Measurements from ENCODE around the gene CA12. TPM values are rescaled to one million over a fixed set of nuclear protein-coding genes. Genes with fewer than 3 reads are reported as not detected.

Gene CA12
- total and polyA plus RNA-seq, 2 donors (not counting 1 experiment from before 2014, with no cell fraction given) = not detected

DNA sequence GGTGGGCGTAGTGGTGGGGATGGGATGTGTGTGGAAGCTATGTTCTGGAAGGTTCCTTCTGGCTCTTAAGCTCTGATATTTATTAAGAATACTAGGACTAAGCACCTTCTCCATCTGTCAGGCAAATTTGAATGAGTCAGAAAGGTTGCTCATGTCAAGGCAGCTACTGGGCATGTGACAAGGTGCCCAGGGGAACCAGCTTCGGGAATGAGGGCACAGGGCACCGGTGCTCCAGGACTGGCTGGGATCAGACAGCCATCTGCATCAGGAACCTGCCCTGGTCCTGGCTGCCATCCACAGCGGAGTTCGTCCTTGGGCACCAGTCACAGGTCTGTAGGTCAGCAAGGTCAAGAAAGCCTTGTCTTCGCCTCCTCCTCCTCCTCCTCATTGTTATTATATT, 32.5 kb downstream of the CA12 start:
- ChIA-PET POLR2A (no interaction called here), CTCF (interaction anchor here (1.2 kb wide), 1 partner anchor 20 kb away, joined by 3 read pairs; no protein-coding TSS in a partner anchor)
- no peak overlapping the region for H3K27ac ChIP-seq (ENCODE audit: low read length in 2 of 2)
- TF ChIP-seq, protein P1, sequence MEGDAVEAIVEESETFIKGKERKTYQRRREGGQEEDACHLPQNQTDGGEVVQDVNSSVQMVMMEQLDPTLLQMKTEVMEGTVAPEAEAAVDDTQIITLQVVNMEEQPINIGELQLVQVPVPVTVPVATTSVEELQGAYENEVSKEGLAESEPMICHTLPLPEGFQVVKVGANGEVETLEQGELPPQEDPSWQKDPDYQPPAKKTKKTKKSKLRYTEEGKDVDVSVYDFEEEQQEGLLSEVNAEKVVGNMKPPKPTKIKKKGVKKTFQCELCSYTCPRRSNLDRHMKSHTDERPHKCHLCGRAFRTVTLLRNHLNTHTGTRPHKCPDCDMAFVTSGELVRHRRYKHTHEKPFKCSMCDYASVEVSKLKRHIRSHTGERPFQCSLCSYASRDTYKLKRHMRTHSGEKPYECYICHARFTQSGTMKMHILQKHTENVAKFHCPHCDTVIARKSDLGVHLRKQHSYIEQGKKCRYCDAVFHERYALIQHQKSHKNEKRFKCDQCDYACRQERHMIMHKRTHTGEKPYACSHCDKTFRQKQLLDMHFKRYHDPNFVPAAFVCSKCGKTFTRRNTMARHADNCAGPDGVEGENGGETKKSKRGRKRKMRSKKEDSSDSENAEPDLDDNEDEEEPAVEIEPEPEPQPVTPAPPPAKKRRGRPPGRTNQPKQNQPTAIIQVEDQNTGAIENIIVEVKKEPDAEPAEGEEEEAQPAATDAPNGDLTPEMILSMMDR (IDR thresholded peaks at IDR 0.05) = no peak
- no peak for TF ChIP-seq EZH2 (IDR thresholded peaks at IDR 0.05; ENCODE audit: borderline replicate concordance, insufficient read depth, low read depth, low read length, poor library complexity, severe bottlenecking)
- H3K27me3 ChIP-seq (replicated peaks in 1 of 4; ENCODE audit: control extremely low read depth in 1 of 4, control insufficient read depth in 3 of 4, insufficient read depth in 4 of 4, low read length in 3 of 4) = no peaks in the 10 kb centered on the region
- H2AFZ ChIP-seq (ENCODE audit: insufficient read depth, low read depth, low read length, poor library complexity, severe bottlenecking) = no peak overlapping the region
- ATAC-seq (ENCODE audit: low read depth) (no peak), DNase-seq (no peak)
- no peaks in the 10 kb centered on the region for H3K79me2 ChIP-seq (ENCODE audit: control insufficient read depth, insufficient read depth, low read length)
- H3K4me3 ChIP-seq (ENCODE audit: control extremely low read depth in 1 of 5, extremely low read depth in 1 of 5, insufficient read depth in 1 of 5, low read depth in 2 of 5, low read length in 4 of 5) = no peak overlapping the region
- H3K9me3 Mint-ChIP-seq (ENCODE audit: insufficient read depth) = no peaks in the 10 kb centered on the region
- intact Hi-C loops (cut with micrococcal nuclease) = no loop called here
- H3K4me2 ChIP-seq (replicated peaks; ENCODE audit: low read depth, low read length, poor library complexity, severe bottlenecking) = no peak overlapping the region
- no peaks in the 10 kb centered on the region for H3K36me3 ChIP-seq (replicated peaks in 1 of 2; ENCODE audit: control extremely low read depth in 1 of 2, control insufficient read depth in 1 of 2, extremely low read depth in 1 of 2, insufficient read depth in 2 of 2, low read length in 1 of 2)
- 96% methylated on average over 2 of the region's 6 CpGs for WGBS (ENCODE audit: insufficient coverage)
- H4K20me1 ChIP-seq (ENCODE audit: control insufficient read depth, insufficient read depth, low read length, poor library complexity, severe bottlenecking) = no peaks in the 10 kb centered on the region
- no peak overlapping the region for H3K4me3 Mint-ChIP-seq
- H3K4me1 ChIP-seq (ENCODE audit: control insufficient read depth in 2 of 2, insufficient read depth in 2 of 2, low read length in 2 of 2) = peaks cover 0 to 15% of the 10 kb centered on the region in 2 donors
- no peak overlapping the region for H3K27ac Mint-ChIP-seq
- peaks cover 14% of the 10 kb centered on the region for H3K4me1 Mint-ChIP-seq
- no peaks in the 10 kb centered on the region for H3K9me3 ChIP-seq (ENCODE audit: control extremely low read depth in 1 of 3, control insufficient read depth in 2 of 3, insufficient read depth in 1 of 3, low read length in 2 of 3)
- H3K9ac ChIP-seq (ENCODE audit: low read length) = no peak overlapping the region
- H3K27me3 Mint-ChIP-seq = no peaks in the 10 kb centered on the region

DNA sequence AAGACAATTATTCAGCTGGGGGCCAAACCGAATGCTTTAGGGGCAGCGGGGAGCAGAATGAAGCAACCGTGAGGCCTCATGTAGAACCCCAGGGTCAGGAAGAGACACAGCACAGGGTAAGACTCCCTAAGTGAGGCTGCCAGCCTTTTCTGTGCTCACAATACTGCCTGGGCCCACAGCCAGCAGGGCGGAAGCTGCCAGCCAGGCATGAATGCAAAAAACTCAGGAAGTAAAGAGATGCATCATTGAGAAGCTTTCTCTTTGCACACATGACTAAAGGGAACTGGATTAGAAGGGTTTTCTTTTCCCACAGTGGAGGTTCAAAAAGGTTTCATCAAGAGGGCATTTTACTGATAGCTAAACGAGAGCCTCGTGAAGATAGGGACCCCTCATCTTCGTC, 33.3 kb downstream of the CA12 start:
- H3K4me1 Mint-ChIP-seq = peaks cover 21% of the 10 kb centered on the region
- DNase-seq (peak; percentile 19), ATAC-seq (ENCODE audit: low read depth) (no peak)
- Histone ChIP-seq H3K4me2 (replicated peaks; ENCODE audit: low read depth, low read length, poor library complexity, severe bottlenecking) (no peak overlapping the region), H3K4me3 (ENCODE audit: control extremely low read depth in 1 of 5, extremely low read depth in 1 of 5, insufficient read depth in 1 of 5, low read depth in 2 of 5, low read length in 4 of 5) (no peak overlapping the region), H3K9ac (ENCODE audit: low read length) (no peak overlapping the region), H3K27ac (ENCODE audit: low read length in 2 of 2) (no peak overlapping the region), H4K20me1 (ENCODE audit: control insufficient read depth, insufficient read depth, low read length, poor library complexity, severe bottlenecking) (no peaks in the 10 kb centered on the region), H3K27me3 (replicated peaks in 1 of 4; ENCODE audit: control extremely low read depth in 1 of 4, control insufficient read depth in 3 of 4, insufficient read depth in 4 of 4, low read length in 3 of 4) (no peaks in the 10 kb centered on the region), H2AFZ (ENCODE audit: insufficient read depth, low read depth, low read length, poor library complexity, severe bottlenecking) (no peak overlapping the region), H3K36me3 (replicated peaks in 1 of 2; ENCODE audit: control extremely low read depth in 1 of 2, control insufficient read depth in 1 of 2, extremely low read depth in 1 of 2, insufficient read depth in 2 of 2, low read length in 1 of 2) (no peaks in the 10 kb centered on the region), H3K79me2 (ENCODE audit: control insufficient read depth, insufficient read depth, low read length) (no peaks in the 10 kb centered on the region), H3K4me1 (ENCODE audit: control insufficient read depth in 2 of 2, insufficient read depth in 2 of 2, low read length in 2 of 2) (peaks cover 0 to 16% of the 10 kb centered on the region in 2 donors), H3K9me3 (ENCODE audit: control extremely low read depth in 1 of 3, control insufficient read depth in 2 of 3, insufficient read depth in 1 of 3, low read length in 2 of 3) (no peaks in the 10 kb centered on the region)
- ChIA-PET POLR2A (no interaction called here), CTCF (no interaction called here)
- 79% methylated on average over 5 of the region's 7 CpGs for WGBS (ENCODE audit: insufficient coverage)
- intact Hi-C loops (cut with micrococcal nuclease) = no loop called here
- peak overlapping the region; percentile 1 for H3K4me3 Mint-ChIP-seq
- H3K27ac Mint-ChIP-seq = peak overlapping the region; percentile 32
- no peaks in the 10 kb centered on the region for H3K9me3 Mint-ChIP-seq (ENCODE audit: insufficient read depth)
- TF ChIP-seq, protein P1 (IDR thresholded peaks at IDR 0.05) = no peak
- TF ChIP-seq EZH2 (IDR thresholded peaks at IDR 0.05; ENCODE audit: borderline replicate concordance, insufficient read depth, low read depth, low read length, poor library complexity, severe bottlenecking) = no peak
- H3K27me3 Mint-ChIP-seq = no peaks in the 10 kb centered on the region
